Ovary (tissue), 9 donors: Measurements from ENCODE around the gene CD81. TPM values are rescaled to one million over a fixed set of nuclear protein-coding genes. Genes with fewer than 3 reads are reported as not detected.

Source experiments
- DNase-seq, 5 donors: peaks; one replicate each; pipeline ENCODE4 v3.0.0-alpha.2; 2019 to 2020
- H3K27ac ChIP-seq, 2 donors: fragments of 200-600 bp; one replicate each; pipeline versions ENCODE4 v1.5.1 to v1.8.0; 2019 to 2022
- H3K27me3 ChIP-seq: fragments of 200-600 bp; one replicate; pipeline ENCODE4 v1.8.0; 2022
- H3K36me3 ChIP-seq: fragments of 200-600 bp; sonication (generic); one replicate; pipeline ENCODE4 v1.5.1; 2019
- H3K4me1 ChIP-seq: one replicate; pipeline ENCODE4 v1.8.1; 2013; ENCODE audit warnings: mild to moderate bottlenecking, moderate library complexity; ENCODE audit not compliant: insufficient read depth
- H3K4me3 ChIP-seq: fragments of 200-600 bp; sonication (generic); one replicate; pipeline ENCODE4 v1.5.1; 2017
- H3K9me3 ChIP-seq, 2 donors: fragments of 200-600 bp in 1 of 2; sonication (generic) in 1 of 2; one replicate each; pipeline versions ENCODE4 v1.5.1 to v1.8.1; 2013 to 2019; ENCODE audit warnings: mild to moderate bottlenecking in 1 of 2, moderate library complexity in 1 of 2
- EP300 ChIP-seq: sonication (generic); formaldehyde crosslinking; IDR thresholded peaks from one replicate; pipeline ENCODE4 v1.6.1; 2017; ENCODE audit warnings: antibody characterized with exemption
- POLR2A ChIP-seq: fragments of 450-650 bp; IDR thresholded peaks from one replicate; pipeline ENCODE4 v1.6.1; 2017; ENCODE audit warnings: antibody characterized with exemption, mild to moderate bottlenecking, moderate library complexity
- WGBS, 3 donors: extraction: QIAGEN DNeasy Blood & Tissue Kit in 1 of 3; methylation state at CpG; one replicate each; pipeline versions ENCODE4 v1.1.5 to v1.1.7; 2013 to 2017; 5-methylcytosine and 5-hydroxymethylcytosine counted together
- intact Hi-C, 4 donors: fragments of 100-400 bp; cut with DNase I; formaldehyde crosslinking; loops; one replicate each; pipeline versions ENCODE4 v1.11.0 to v1.15.1; 2022 to 2023
- polyA plus RNA-seq, 2 donors: library from polyadenylated mRNA; stranded (reverse); fragments of 200-250 nt in 1 of 2; fragments of 350-450 nt in 1 of 2; fragmentation: Illumina TruSeq in 1 of 2; extraction: RNeasy Lipid Tissue Mini Kit (QIAGEN cat#74804) in 1 of 2; gene quantifications; one replicate each; pipeline ENCODE4 v1.2.3, GENCODE V29; 2013 to 2014
- total RNA-seq, 7 donors: library from RNA; depleted of rRNA in 2 of 7; stranded (reverse); fragments of >200 nt in 2 of 7; fragmentation: NEBNext Ultra II Directional in 3 of 7; extraction: Animal tissue kit (Norgen Biotek cat#: 25700) in 3 of 7; gene quantifications; one replicate each; pipeline versions ENCODE4 v1.1.0 to v1.2.4, GENCODE V29; 2016 to 2023
- TF ChIP-seq, protein P1 (sequence below), 3 donors: fragments of 450-650 bp in 2 of 3; fragments of 200-600 bp in 1 of 3; IDR thresholded peaks; one replicate each; pipeline versions ENCODE4 v1.5.1 to v1.8.0; 2016 to 2022; ENCODE audit warnings: antibody characterized with exemption in 3 of 3, mild to moderate bottlenecking in 1 of 3
- donor health status: DM: no; HTN: no; CAD: no; lungs with moderate emphysema.
- donor health status: DM: no; HTN: no; CAD: no.
- donor health status: Bipolar disorder and iron deficiency.
- donor health status: DM: yes; HTN: yes; CAD: no.
- donor health status: DM: no; HTN: no; CAD: no.
- donor health status: DM: yes; HTN: yes; CAD: no.

The CD81 gene
- total and polyA plus RNA-seq, 9 donors, result 206 to 723 (median 541) TPM

DNA sequence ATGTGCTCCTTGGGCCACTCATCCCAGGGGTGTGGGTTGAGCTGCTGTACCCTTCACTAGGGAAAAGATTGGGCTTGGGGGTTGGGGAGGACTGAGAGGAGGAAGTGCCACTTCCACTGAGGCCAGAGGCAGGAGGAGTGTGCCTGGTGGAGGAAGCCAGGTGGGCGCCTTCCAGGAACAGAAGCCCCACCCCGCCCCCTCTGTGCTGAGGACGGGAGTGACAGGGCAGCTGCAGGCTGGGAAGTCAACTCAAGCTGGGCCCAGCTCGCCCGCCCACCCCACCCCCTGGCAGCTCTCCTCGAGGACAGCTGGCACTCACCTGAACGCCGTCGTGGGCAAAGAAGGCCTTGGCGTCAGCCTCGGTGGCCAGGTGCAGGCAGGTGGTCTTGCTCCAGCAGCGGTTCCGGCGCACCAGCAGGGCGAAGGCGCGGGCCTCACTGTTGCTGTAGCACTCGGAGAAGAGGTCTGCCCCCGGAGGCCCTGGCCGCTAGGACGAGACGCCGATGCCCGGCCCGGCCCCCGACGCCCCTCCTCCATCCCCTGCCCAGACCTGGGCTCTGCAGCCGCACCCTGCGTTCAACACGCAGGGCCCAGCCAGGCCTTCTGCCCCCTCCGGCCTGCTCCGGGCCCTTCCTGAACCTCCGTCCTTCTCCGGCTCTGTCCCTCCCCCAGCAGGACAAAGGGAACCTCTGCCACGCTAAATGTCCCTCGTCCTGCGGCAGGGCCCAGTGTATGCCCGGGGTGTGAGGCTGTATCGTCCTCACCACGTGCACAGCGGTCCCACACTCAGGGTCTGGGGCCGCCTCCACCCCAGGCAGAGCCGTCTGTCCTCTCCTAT, 36.9 kb downstream of the CD81 start:
- intact Hi-C loops, result loop anchor here in 2 of 4 donors (2.0 to 5.0 kb wide), 2 partner anchors 109 to 478 kb away; no protein-coding TSS in a partner anchor
- Histone ChIP-seq H3K4me1 (no peaks in the 10 kb centered on the region), H3K9me3 (no peaks in the 10 kb centered on the region), H3K4me3 (no peak overlapping the region), H3K36me3 (no peaks in the 10 kb centered on the region), H3K27me3 (no peaks in the 10 kb centered on the region), H3K27ac (no peak overlapping the region)
- 84 to 85% (median 84%) methylated on average over 43 of the region's 43 CpGs for WGBS, 3 donors
- peak in 1 of 5 donors; percentile 14 for DNase-seq
- TF ChIP-seq POLR2A (no peak), EP300 (no peak)

DNA sequence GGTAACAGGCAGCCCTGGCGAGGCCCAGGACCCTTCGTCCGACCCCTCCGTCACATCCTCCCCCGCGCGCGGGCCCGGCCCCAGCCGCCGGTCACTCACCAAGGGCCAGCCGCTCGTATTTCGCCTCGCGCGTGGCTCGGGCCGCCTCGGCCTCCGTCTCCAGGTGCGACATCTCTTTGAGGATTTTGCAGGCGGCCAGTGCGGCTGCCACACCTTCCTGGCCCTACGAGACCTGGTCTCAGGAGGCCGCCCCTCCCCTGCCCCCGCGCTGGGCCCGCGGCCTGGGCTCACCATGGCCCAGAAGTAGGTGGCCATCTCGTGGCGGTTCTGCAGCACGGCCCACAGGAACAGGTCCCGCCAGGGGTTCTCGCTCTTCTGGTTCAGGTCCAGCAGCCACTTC, 37.5 kb downstream of the CD81 start:
- H3K36me3 ChIP-seq, result no peaks in the 10 kb centered on the region
- no peaks in the 10 kb centered on the region for H3K27me3 ChIP-seq
- no peaks in the 10 kb centered on the region for H3K9me3 ChIP-seq
- intact Hi-C loops, result loop anchor here in 1 of 4 donors (5.0 kb wide), 1 partner anchor 478 kb away; no protein-coding TSS in a partner anchor
- TF ChIP-seq EP300, result no peak
- TF ChIP-seq POLR2A, result no peak
- TF ChIP-seq, protein P1, sequence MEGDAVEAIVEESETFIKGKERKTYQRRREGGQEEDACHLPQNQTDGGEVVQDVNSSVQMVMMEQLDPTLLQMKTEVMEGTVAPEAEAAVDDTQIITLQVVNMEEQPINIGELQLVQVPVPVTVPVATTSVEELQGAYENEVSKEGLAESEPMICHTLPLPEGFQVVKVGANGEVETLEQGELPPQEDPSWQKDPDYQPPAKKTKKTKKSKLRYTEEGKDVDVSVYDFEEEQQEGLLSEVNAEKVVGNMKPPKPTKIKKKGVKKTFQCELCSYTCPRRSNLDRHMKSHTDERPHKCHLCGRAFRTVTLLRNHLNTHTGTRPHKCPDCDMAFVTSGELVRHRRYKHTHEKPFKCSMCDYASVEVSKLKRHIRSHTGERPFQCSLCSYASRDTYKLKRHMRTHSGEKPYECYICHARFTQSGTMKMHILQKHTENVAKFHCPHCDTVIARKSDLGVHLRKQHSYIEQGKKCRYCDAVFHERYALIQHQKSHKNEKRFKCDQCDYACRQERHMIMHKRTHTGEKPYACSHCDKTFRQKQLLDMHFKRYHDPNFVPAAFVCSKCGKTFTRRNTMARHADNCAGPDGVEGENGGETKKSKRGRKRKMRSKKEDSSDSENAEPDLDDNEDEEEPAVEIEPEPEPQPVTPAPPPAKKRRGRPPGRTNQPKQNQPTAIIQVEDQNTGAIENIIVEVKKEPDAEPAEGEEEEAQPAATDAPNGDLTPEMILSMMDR (IDR thresholded peaks at IDR 0.05), result no peak
- H3K4me1 ChIP-seq, result no peaks in the 10 kb centered on the region
- DNase-seq, result no peak
- no peak overlapping the region for H3K27ac ChIP-seq
- WGBS, 3 donors, result 86 to 91% (median 87%) methylated on average over 35 of the region's 35 CpGs
- no peak overlapping the region for H3K4me3 ChIP-seq

DNA sequence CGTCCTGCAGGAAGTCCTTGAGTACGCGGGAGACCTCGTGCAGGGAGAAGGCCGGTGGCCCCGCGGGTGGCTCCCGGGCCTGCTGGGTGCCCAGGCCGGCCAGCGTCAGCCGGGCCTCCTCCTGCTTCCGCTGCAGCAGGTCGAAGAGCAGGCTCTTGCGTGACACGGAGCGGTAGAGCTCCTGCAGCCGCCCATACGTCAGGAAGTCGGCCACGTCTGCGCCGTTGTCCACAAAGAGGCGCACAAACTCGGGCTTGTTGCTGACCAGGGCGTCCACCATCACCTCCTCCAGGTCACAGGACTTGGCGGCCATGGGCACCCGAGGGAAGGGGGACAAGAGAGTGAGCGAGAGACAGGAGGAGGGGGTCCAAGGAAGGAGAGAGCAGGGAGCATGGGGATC, 38.1 kb downstream of the CD81 start:
- H3K36me3 ChIP-seq, result no peaks in the 10 kb centered on the region
- 87 to 96% (median 89%) methylated on average over 22 to 28 of the region's 28 CpGs for WGBS, 3 donors
- H3K4me3 ChIP-seq, result no peak overlapping the region
- no peak overlapping the region for H3K27ac ChIP-seq
- no peaks in the 10 kb centered on the region for H3K27me3 ChIP-seq
- no peaks in the 10 kb centered on the region for H3K9me3 ChIP-seq
- H3K4me1 ChIP-seq, result no peaks in the 10 kb centered on the region
- TF ChIP-seq EP300 (no peak), POLR2A (no peak)
- TF ChIP-seq, protein P1 (IDR thresholded peaks at IDR 0.05), result no peak
- no peak for DNase-seq
- intact Hi-C loops, result no loop called here

DNA sequence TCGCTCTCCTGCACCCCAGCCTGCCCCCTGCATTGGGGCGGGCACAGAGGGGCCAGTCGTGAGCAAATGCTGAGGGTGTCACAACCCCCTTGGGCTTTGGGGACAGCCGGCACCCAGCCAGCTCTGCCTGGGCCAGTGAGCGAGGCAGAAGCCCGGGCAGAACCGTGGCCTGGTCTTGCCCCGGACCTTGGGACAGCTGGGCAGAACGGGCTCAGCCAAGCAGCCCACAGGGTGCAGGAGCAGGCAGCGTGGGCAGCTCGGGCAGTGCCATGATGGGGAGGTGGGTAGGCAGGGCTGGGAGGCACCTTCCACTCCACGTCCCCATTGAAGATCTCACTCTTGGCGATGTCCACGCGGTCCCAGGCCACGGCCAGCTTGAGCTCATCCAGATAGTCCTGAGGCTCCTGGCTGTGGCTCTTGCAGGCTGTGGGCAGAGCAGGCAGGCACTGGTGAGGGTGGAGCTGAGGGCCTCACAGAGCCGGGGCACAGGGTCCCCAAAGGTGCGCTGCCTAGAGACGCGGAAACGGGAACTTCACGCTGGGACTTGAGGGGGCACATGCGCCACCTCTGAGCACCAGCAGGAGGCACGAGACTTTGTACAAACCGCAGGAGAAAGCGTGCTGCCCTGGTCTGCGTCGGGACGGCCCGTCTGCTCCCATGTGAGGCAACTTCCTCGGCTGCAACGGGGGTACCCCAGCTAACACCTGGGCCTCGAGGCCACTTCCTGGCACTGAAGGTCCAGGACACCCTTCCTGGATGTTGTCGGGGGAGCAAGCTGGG, 38.7 kb downstream of the CD81 start:
- H3K27me3 ChIP-seq, result no peaks in the 10 kb centered on the region
- peaks cover 2% of the 10 kb centered on the region for H3K4me1 ChIP-seq
- TF ChIP-seq, protein P1 (IDR thresholded peaks at IDR 0.05), result no peak
- no peak for TF ChIP-seq POLR2A
- TF ChIP-seq EP300, result no peak
- no peak for DNase-seq
- H3K4me3 ChIP-seq, result no peak overlapping the region
- H3K9me3 ChIP-seq, result no peaks in the 10 kb centered on the region
- H3K36me3 ChIP-seq, result no peaks in the 10 kb centered on the region
- WGBS, 3 donors, result 78 to 84% (median 78%) methylated on average over 33 to 34 of the region's 34 CpGs
- H3K27ac ChIP-seq, result no peak overlapping the region
- intact Hi-C loops, result no loop called here
